CD4-positive, alpha-beta T cell (primary cell): ENCODE results near the gene KCNQ1. TPM values are rescaled to one million over a fixed set of nuclear protein-coding genes. Genes with fewer than 3 reads are reported as not detected.

Experiments
- ATAC-seq: fragments of 200-7000 bp; cut with Tn5 transposase; one replicate; pipeline ENCODE4 v1.10.0; 2022; ENCODE audit warnings: mild to moderate bottlenecking; ENCODE audit not compliant: poor library complexity
- CTCF ChIA-PET: fragments of 350-600 bp; sonication (Branson Sonifier 250); formaldehyde crosslinking; loops from one replicate; lab custom pipeline; 2021; ENCODE audit warnings: antibody characterized with exemption, inconsistent platforms; lab: Charles Lee
- POLR2A ChIA-PET: fragments of 350-600 bp; sonication (Branson Sonifier 250); formaldehyde crosslinking; loops from one replicate; lab custom pipeline; 2021; ENCODE audit warnings: antibody characterized with exemption, inconsistent platforms; lab: Charles Lee
- DNase-seq, 14 experiments: peaks; one replicate each; pipeline ENCODE4 v3.0.0-alpha.2; 2013 to 2020; ENCODE audit warnings: mixed read lengths in 2 of 14
- H3K27ac ChIP-seq, 2 donors: one replicate each; pipeline versions ENCODE4 v1.5.1 to v1.7.0; 2013; ENCODE audit warnings: low read length in 2 of 2, low read depth in 1 of 2, mild to moderate bottlenecking in 1 of 2
- H3K27me3 ChIP-seq, 2 experiments: 1 replicate in 1 of 2; 2 replicates in 1 of 2; pipeline versions ENCODE4 v1.6.1 to v1.7.0; 2013; ENCODE audit warnings: low read length in 2 of 2, control low read depth in 1 of 2, mild to moderate bottlenecking in 1 of 2, moderate library complexity in 1 of 2; ENCODE audit not compliant: insufficient read depth in 2 of 2, control insufficient read depth in 1 of 2
- H3K36me3 ChIP-seq: one replicate; pipeline ENCODE4 v1.6.1; 2013; ENCODE audit warnings: low read length, control low read depth; ENCODE audit not compliant: insufficient read depth
- H3K4me1 ChIP-seq: one replicate; pipeline ENCODE4 v1.6.1; 2013; ENCODE audit warnings: low read length, control low read depth; ENCODE audit not compliant: insufficient read depth
- H3K4me3 ChIP-seq: one replicate; pipeline ENCODE4 v1.5.1; 2013; ENCODE audit warnings: mild to moderate bottlenecking, low read length, moderate library complexity
- H3K9me3 ChIP-seq, 2 experiments: 1 replicate in 1 of 2; 2 replicates in 1 of 2; pipeline versions ENCODE4 v1.6.1 to v1.7.0; 2013; ENCODE audit warnings: low read length in 2 of 2, mild to moderate bottlenecking in 2 of 2, control low read depth in 1 of 2, moderate library complexity in 1 of 2; ENCODE audit not compliant: control insufficient read depth in 1 of 2, insufficient read depth in 1 of 2
- H3K27ac Mint-ChIP-seq: one replicate; pipeline ENCODE4 v1.8.0; 2020; ENCODE audit warnings: mixed read lengths
- H3K27me3 Mint-ChIP-seq: one replicate; pipeline ENCODE4 v1.8.0; 2021; ENCODE audit warnings: mixed read lengths
- H3K36me3 Mint-ChIP-seq: one replicate; pipeline ENCODE4 v1.8.0; 2021; ENCODE audit warnings: low read depth, mixed read lengths
- H3K4me1 Mint-ChIP-seq: one replicate; pipeline ENCODE4 v1.8.0; 2021; ENCODE audit warnings: low read depth, mixed read lengths
- H3K4me3 Mint-ChIP-seq: one replicate; pipeline ENCODE4 v1.8.0; 2020; ENCODE audit warnings: mild to moderate bottlenecking, mixed read lengths
- H3K9me3 Mint-ChIP-seq: one replicate; pipeline ENCODE4 v1.8.0; 2020; ENCODE audit warnings: mixed read lengths
- intact Hi-C, 2 experiments: fragments of 100-400 bp; cut with DNase I in 1 of 2; cut with micrococcal nuclease in 1 of 2; formaldehyde crosslinking; loops; one replicate each; pipeline versions ENCODE4 v1.15.1 to v1.9.0; 2023 to 2025; cut with DNase I, micrococcal nuclease
- total RNA-seq, 174 experiments: library from RNA in 2 of 174; stranded (reverse) in 2 of 174; gene quantifications; one replicate each; pipeline ENCODE4 v1.2.3 and lab custom pipeline; 2021 to 2026
- TF ChIP-seq, protein P1 (sequence below): fragments of 200-600 bp; IDR thresholded peaks from one replicate; pipeline ENCODE4 v1.8.0; 2022; ENCODE audit warnings: antibody characterized with exemption, mild to moderate bottlenecking

The KCNQ1 gene
- total RNA-seq, 2 experiments from 2014 or later = 31.3 to 33.1 TPM

- Histone ChIP-seq H3K27me3 (no peaks in the 10 kb centered on the region), H3K36me3 (peaks cover 8% of the 10 kb centered on the region), H3K9me3 (peaks cover 4% of the 10 kb centered on the region in 2 experiments), H3K4me1 (no peaks in the 10 kb centered on the region), H3K27ac (no peak overlapping the region), H3K4me3 (no peak overlapping the region)
- H3K36me3 Mint-ChIP-seq = peaks cover 61% of the 10 kb centered on the region
- intact Hi-C loops = no loop called here
- no peaks in the 10 kb centered on the region for H3K27me3 Mint-ChIP-seq
- ChIA-PET CTCF (no interaction called here), POLR2A (no interaction called here)
- no peaks in the 10 kb centered on the region for H3K9me3 Mint-ChIP-seq
- H3K4me3 Mint-ChIP-seq = no peak overlapping the region
- ATAC-seq = no peak
- DNase-seq = no peak
- TF ChIP-seq, protein P1, sequence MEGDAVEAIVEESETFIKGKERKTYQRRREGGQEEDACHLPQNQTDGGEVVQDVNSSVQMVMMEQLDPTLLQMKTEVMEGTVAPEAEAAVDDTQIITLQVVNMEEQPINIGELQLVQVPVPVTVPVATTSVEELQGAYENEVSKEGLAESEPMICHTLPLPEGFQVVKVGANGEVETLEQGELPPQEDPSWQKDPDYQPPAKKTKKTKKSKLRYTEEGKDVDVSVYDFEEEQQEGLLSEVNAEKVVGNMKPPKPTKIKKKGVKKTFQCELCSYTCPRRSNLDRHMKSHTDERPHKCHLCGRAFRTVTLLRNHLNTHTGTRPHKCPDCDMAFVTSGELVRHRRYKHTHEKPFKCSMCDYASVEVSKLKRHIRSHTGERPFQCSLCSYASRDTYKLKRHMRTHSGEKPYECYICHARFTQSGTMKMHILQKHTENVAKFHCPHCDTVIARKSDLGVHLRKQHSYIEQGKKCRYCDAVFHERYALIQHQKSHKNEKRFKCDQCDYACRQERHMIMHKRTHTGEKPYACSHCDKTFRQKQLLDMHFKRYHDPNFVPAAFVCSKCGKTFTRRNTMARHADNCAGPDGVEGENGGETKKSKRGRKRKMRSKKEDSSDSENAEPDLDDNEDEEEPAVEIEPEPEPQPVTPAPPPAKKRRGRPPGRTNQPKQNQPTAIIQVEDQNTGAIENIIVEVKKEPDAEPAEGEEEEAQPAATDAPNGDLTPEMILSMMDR = no peak
- no peak overlapping the region for H3K27ac Mint-ChIP-seq
- no peaks in the 10 kb centered on the region for H3K4me1 Mint-ChIP-seq
Measured at GRCh38 chr11:2661173-2662023, 216.6 kb downstream of the KCNQ1 start.

GRCh38 chr11:2662024-2662312, 217.2 kb downstream of the KCNQ1 start:
- Histone ChIP-seq H3K4me1 (no peaks in the 10 kb centered on the region), H3K27me3 (no peaks in the 10 kb centered on the region), H3K4me3 (no peak overlapping the region), H3K27ac (no peak overlapping the region), H3K36me3 (peaks cover 9% of the 10 kb centered on the region), H3K9me3 (peaks cover 4% of the 10 kb centered on the region in 2 experiments)
- Mint-ChIP-seq H3K27me3 (no peaks in the 10 kb centered on the region), H3K4me1 (no peaks in the 10 kb centered on the region), H3K9me3 (no peaks in the 10 kb centered on the region), H3K27ac (no peak overlapping the region), H3K36me3 (peaks cover 55% of the 10 kb centered on the region), H3K4me3 (no peak overlapping the region)
- TF ChIP-seq, protein P1 = no peak
- intact Hi-C loops = no loop called here
- no peak for DNase-seq
- CTCF ChIA-PET = no interaction called here
- ATAC-seq = no peak
- POLR2A ChIA-PET = no interaction called here

GRCh38 chr11:2662430-2663299, 217.9 kb downstream of the KCNQ1 start:
- Histone ChIP-seq H3K4me3 (no peak overlapping the region), H3K9me3 (peaks cover 4% of the 10 kb centered on the region in 2 experiments), H3K4me1 (no peaks in the 10 kb centered on the region), H3K27me3 (no peaks in the 10 kb centered on the region), H3K27ac (no peak overlapping the region), H3K36me3 (peaks cover 12% of the 10 kb centered on the region)
- Mint-ChIP-seq H3K36me3 (peaks cover 48% of the 10 kb centered on the region), H3K27ac (no peak overlapping the region), H3K4me1 (no peaks in the 10 kb centered on the region), H3K27me3 (no peaks in the 10 kb centered on the region), H3K4me3 (no peak overlapping the region), H3K9me3 (no peaks in the 10 kb centered on the region)
- DNase-seq (no peak), ATAC-seq (no peak)
- CTCF ChIA-PET = no interaction called here
- POLR2A ChIA-PET = no interaction called here
- TF ChIP-seq, protein P1 = no peak
- intact Hi-C loops = no loop called here
